ENCODE data around the gene MCM9. TPM values are rescaled to one million over a fixed set of nuclear protein-coding genes. Genes with fewer than 3 reads are reported as not detected.

MCM9 gene
- total and polyA plus RNA-seq, 2 of the 4 experiments (the other 2 are of a cell fraction), result 3.5 to 7.2 TPM

- no peak overlapping the region for H2BK5ac ChIP-seq (ENCODE audit: low read depth, low read length, poor library complexity, severe bottlenecking)
- H2BK120ac ChIP-seq (ENCODE audit: low read depth, low read length), result no peak overlapping the region
- no peak overlapping the region for H2AFZ ChIP-seq (replicated peaks; ENCODE audit: low read length, poor library complexity)
- H3K14ac ChIP-seq (replicated peaks; ENCODE audit: low read depth, low read length), result no peak overlapping the region
- CTCF ChIA-PET, result no interaction called here
- no peak overlapping the region for H2BK20ac ChIP-seq (ENCODE audit: low read depth, low read length)
- H3K18ac ChIP-seq (ENCODE audit: low read depth, low read length), result no peak overlapping the region
- H3K4me2 ChIP-seq (ENCODE audit: low read depth, low read length), result no peak overlapping the region
- H3K56ac ChIP-seq (ENCODE audit: extremely low read depth, insufficient read depth, low read length), result no peak overlapping the region
- no TSS peak for BruUV-seq (replicated peaks)
- POLR2A ChIA-PET (ENCODE audit: unreplicated experiment), result no interaction called here
- no peak overlapping the region for H4K5ac ChIP-seq (ENCODE audit: low read depth, low read length)
- H2AK5ac ChIP-seq (ENCODE audit: low read depth, low read length), result no peak overlapping the region
- no CpG with 5 or more reads among the region's 1 CpG for WGBS, 2 experiments (ENCODE audit: extremely low coverage in 2 of 2, insufficient read length in 1 of 2)
- no peak overlapping the region for H3K23ac ChIP-seq (ENCODE audit: low read depth, low read length)
- H3K27me3 ChIP-seq (ENCODE audit: control insufficient read depth, insufficient read depth, low read length), result no peaks in the 10 kb centered on the region
- no peaks in the 10 kb centered on the region for H3K4me1 ChIP-seq (ENCODE audit: control insufficient read depth, insufficient read depth, low read length)
- no peak for ATAC-seq (ENCODE audit: low read depth)
- no peak overlapping the region for H3K9ac ChIP-seq (ENCODE audit: low read depth, low read length)
- no peak for DNase-seq
- dilution Hi-C loops (cut with HindIII; ENCODE audit: low sequenced_read_pairs, unreplicated experiment), result no loop called here
- H4K20me1 ChIP-seq (ENCODE audit: insufficient read depth, low read length), result no peaks in the 10 kb centered on the region
- H3K79me1 ChIP-seq (ENCODE audit: low read depth in 1 of 2, low read length in 2 of 2), result peaks cover 5 to 10% of the 10 kb centered on the region in 2 experiments; a peak in 2 of 4 replicates
- no peak overlapping the region for H2BK15ac ChIP-seq (ENCODE audit: low read depth, low read length)
- no peak overlapping the region for H4K91ac ChIP-seq (ENCODE audit: insufficient read depth, low read depth, low read length)
- no peaks in the 10 kb centered on the region for H3K36me3 ChIP-seq (ENCODE audit: control insufficient read depth, insufficient read depth, low read length)
- in situ Hi-C loops (cut with MboI; ENCODE audit: low sequenced_read_pairs), result no loop called here
- H3K9me1 ChIP-seq (ENCODE audit: insufficient read depth, low read length), result peaks cover 8% of the 10 kb centered on the region; the same call in 1 of the 2 replicates
- no peak overlapping the region for H3K4me3 ChIP-seq (ENCODE audit: insufficient read depth, low read depth, low read length)
- no peak overlapping the region for H4K8ac ChIP-seq (ENCODE audit: low read depth in 2 of 2, low read length in 2 of 2)
- intact Hi-C loops (cut with micrococcal nuclease), result no loop called here
- no peak overlapping the region for H3K27ac ChIP-seq (ENCODE audit: insufficient read depth, low read length)
- no peak overlapping the region for H2AK9ac ChIP-seq (replicated peaks; ENCODE audit: low read depth, low read length, poor library complexity)
- H3K4ac ChIP-seq (ENCODE audit: low read depth, low read length), result no peak overlapping the region
- H3K9me3 ChIP-seq (ENCODE audit: control insufficient read depth, insufficient read depth, low read length), result no peaks in the 10 kb centered on the region
- peak; percentile 33; the same call in 1 of the 2 replicates for TF ChIP-seq CEBPB (IDR thresholded peaks at IDR 0.05; ENCODE audit: low read depth, low read length)
- TF ChIP-seq NFE2L2 (IDR thresholded peaks at IDR 0.05; ENCODE audit: low read depth, low read length), result no peak
Observed at GRCh38 chr6:118860363-118860762, 74.6 kb downstream of the MCM9 start.

Data from IMR-90 (cell line).